GM23248 (cell line): Measurements from ENCODE around the gene SH3RF3.

Source experiments
- EZH2 ChIP-seq: fragments of 200-600 bp; sonication (generic); IDR thresholded peaks from 2 replicates; pipeline ENCODE4 v1.6.1; 2018; ENCODE audit warnings: antibody characterized with exemption, mild to moderate bottlenecking; ENCODE audit not compliant: insufficient read depth, poor library complexity, severe bottlenecking
- EZH2phosphoT487 ChIP-seq: fragments of 200-600 bp; sonication (generic); IDR thresholded peaks from 2 replicates; pipeline ENCODE4 v1.6.1; 2018; ENCODE audit warnings: antibody characterized with exemption, moderate library complexity, mild to moderate bottlenecking, low read depth; ENCODE audit not compliant: insufficient read depth

GRCh38 chr2:109345091-109345490, 216.1 kb downstream of the SH3RF3 start:
- TF ChIP-seq EZH2 (no peak), EZH2phosphoT487 (no peak)
